NT2/D1 (cell line): Measurements from ENCODE around the gene JAKMIP2.

ENCODE experiments used
- YY1 ChIP-seq: IDR thresholded peaks from 2 replicates; pipeline ENCODE4 v1.6.1; 2011; ENCODE audit not compliant: insufficient read length, insufficient read depth
- ZNF274 ChIP-seq: IDR thresholded peaks from 2 replicates; pipeline ENCODE4 v1.6.1; 2011; ENCODE audit warnings: mild to moderate bottlenecking, low read depth, low read length

DNA sequence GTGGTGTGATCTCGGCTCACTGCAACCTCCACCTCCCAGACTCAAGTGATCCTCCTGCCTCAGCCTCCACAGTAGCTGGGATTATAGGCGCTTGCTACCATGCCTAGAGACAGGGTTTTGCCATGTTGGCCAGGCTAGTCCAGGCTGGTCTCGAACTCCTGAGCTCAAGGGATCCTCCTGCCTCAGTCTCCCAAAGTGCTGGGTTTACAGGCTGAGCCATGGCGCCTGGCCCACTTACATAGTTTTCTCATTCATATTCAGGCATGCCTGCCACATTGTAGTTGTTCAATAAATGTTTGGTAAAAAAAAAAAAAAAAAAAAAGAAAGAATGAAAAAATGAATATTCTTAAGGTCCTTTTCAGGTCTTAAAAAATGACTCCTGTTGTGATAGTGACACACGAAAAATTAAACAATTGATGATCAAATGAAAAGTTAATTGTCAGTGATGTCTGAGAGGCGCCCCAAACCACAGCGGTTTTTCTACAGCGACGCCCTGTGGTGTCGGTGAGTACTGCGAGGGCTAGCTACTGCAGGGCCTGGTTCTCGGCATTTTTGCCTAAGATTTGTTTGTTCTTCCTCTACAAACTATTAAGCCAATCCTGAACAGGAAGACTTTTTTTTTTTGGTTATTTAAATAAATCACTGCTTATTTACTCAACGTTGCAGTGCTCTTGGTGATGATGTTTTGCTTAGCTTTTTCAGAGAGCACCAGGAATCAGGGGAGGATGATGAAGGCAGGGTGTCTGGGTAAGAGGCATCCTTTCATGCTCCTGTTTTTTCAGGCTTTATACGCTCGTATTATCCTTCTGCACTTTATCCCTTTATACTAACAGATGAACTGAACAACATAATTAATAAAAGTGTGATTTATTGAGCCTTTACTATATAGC lies 205.6 kb downstream of the JAKMIP2 start:
- TF ChIP-seq ZNF274, result no peak
- no peak for TF ChIP-seq YY1
